Mammary epithelial cell (primary cell): ENCODE measurements around the gene SLC35E2B.
"Not testable (repeated sequence)": the region's sequence is repeated elsewhere in the genome, so short reads cannot be mapped to it uniquely, and the experiment has no call there.

Experiments used
- EZH2 ChIP-seq: IDR thresholded peaks from 2 replicates; pipeline ENCODE4 v1.6.1; 2012; ENCODE audit warnings: low read length, inconsistent platforms, borderline replicate concordance
- TF ChIP-seq, protein P1 (sequence below), 2 donors: IDR thresholded peaks in 1 of 2; conservative IDR thresholded peaks in 1 of 2; 2 replicates each; pipeline ENCODE4 v1.5.1; 2011 to 2012; ENCODE audit warnings: inconsistent platforms in 2 of 2, low read length in 2 of 2, mild to moderate bottlenecking in 2 of 2, control low read depth in 1 of 2, low read depth in 1 of 2; ENCODE audit not compliant: insufficient read depth in 1 of 2; ENCODE audit errors: extremely low read depth in 1 of 2

DNA sequence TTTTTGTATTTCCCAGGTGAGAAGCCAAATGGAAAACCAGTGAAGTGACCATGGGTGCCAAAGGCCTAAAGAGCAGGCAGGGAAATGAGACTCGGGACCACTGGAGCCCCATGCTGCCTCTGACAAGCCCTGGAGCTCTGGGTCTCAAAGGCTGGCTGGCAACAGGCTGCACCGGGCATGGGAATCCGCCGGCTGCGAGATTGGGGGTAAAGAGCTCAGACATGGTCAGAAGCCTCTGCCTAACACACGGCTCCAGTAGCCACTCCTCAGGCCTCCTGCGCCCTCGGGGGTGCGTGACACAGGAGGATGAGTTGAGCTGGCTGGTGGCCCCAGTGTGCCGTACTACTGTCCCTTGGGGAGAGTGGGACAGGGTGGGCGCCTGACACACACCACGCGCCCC, 37.6 kb upstream of the SLC35E2B start:
- TF ChIP-seq, protein P1, sequence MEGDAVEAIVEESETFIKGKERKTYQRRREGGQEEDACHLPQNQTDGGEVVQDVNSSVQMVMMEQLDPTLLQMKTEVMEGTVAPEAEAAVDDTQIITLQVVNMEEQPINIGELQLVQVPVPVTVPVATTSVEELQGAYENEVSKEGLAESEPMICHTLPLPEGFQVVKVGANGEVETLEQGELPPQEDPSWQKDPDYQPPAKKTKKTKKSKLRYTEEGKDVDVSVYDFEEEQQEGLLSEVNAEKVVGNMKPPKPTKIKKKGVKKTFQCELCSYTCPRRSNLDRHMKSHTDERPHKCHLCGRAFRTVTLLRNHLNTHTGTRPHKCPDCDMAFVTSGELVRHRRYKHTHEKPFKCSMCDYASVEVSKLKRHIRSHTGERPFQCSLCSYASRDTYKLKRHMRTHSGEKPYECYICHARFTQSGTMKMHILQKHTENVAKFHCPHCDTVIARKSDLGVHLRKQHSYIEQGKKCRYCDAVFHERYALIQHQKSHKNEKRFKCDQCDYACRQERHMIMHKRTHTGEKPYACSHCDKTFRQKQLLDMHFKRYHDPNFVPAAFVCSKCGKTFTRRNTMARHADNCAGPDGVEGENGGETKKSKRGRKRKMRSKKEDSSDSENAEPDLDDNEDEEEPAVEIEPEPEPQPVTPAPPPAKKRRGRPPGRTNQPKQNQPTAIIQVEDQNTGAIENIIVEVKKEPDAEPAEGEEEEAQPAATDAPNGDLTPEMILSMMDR (conservative IDR thresholded peaks at IDR 0.05 in 1 of 2, IDR thresholded peaks at IDR 0.05 in 1 of 2; ENCODE audit: extremely low read depth in 1 of 2, insufficient read depth in 1 of 2, low read depth in 1 of 2, low read length in 2 of 2): not testable (repeated sequence)
- not testable (repeated sequence) for TF ChIP-seq EZH2
